Measurements from ENCODE around the gene TRHDE.

The TRHDE gene

DNA sequence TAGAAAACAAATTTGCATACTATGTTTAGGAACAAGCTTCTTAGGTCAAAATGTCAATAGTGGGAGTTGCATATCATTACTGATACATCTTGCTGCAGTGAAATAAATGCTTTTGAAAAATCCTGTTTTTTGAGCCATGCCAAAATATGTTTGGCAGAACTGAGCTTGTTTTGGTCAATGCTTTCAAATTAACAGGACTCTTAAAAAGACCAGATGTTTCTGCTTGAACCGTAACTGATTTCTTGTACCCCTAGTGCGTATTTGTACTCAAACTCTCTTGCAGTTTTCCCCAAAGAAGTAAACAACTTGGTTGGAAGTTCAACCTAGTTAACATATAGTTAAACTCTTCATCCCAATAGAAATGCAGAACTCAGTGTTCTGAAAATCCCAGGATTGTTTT lies 3.4 kb downstream of the TRHDE start:
- DNase-seq = no peak

DNA sequence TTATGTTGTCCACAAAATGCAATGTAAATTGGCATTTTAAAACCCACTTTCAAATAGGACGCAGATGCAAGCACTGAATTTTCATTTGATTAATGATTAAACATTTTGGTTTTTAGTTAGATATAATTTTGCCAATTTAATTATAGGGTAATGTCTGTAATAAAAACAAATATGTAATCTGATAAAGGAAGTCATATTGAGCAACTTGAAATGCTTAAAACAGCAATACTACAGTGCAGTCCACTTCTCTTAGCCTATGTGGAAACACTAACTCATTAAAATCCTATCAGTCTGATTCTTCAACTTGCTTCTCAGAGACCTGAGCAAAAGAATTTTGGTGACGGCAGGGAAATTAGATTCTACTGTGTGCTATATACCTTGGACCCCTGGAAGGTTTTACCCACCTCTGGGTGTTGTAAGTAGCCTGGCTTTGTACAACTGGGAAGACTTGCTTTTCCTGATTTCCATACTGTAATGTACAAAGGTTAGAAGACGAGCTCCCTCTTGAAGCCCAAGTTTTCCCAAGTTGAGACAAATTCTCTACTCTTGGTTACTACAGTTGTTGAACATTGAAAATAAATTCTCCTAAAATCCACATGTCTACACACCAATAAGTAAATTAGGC lies 4.1 kb downstream of the TRHDE start:
- no peak for DNase-seq

DNA sequence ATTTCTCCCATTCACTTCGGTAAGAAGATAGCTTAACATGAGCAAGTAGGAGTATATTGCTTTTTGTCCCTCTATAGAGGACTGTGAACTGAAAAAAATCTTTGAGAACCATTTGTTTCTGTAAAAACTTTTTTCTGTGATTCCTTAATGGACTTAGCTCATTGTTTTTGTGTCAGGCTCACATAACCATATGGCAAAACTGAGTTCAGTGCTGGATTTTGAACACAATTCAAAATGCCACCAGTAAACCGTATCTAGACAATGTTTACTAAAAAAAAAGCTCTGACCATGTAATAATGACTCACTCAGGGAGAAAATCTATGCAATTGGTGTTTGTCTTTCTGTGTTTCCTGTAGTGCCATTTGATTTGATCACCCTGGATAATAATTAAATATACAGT lies 5.2 kb downstream of the TRHDE start:
- no peak for DNase-seq

DNA sequence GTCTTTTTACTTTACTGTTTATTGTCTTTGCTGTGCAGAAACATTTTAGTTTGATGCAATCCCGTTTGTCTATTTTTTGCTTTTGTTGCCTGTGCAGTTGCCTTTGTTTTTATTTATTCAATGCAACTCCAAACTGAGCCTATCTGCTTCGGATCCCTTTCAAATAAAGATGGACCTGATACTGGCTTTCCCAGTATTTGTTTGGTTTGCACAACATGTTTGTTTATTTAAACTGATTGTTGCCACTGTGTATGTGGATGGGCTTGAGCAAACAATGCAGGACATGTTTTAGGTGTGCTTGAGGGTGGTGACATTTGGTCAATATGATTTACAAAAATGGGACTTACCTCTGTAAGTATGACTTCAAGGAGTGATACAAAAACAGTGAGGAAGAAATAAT lies 6.7 kb downstream of the TRHDE start:
- DNase-seq = no peak

DNA sequence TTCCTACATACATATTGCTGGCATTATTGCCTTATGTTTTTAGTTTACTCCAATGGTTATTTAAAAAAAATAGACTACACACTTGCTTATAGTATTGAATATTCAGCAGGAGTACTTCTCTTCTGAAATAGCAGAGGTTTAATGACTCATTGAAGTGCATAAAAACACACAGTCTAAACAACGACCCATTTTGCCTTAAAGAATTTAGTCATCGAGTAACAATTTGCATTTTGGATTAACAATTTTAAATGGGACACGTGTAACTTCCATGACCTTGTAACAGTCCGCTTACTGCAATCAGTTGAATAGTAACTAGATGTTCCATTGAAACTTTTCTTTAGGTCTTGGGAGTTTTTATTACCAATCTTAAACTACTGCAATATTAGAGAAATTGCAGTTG lies 9.0 kb downstream of the TRHDE start:
- DNase-seq = no peak

DNA sequence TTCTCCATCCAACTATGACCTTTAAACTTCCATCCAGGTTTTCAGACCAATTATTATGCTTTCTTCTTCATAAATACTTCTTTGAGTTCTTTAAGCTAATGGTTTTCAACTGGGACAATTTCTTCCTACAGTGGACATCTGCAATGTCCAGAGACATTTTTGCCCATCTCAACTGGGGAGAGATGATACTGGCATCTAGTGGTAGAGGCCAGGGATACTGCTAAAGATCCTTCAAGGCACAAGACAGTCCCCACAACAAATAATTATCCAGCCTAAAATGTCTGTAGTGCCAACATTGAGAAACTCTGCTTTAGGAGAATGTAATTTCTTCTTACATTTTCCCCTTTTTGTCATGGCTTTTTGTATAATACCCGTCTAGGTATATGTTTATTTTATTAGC lies 10.6 kb downstream of the TRHDE start:
- DNase-seq = no peak

DNA sequence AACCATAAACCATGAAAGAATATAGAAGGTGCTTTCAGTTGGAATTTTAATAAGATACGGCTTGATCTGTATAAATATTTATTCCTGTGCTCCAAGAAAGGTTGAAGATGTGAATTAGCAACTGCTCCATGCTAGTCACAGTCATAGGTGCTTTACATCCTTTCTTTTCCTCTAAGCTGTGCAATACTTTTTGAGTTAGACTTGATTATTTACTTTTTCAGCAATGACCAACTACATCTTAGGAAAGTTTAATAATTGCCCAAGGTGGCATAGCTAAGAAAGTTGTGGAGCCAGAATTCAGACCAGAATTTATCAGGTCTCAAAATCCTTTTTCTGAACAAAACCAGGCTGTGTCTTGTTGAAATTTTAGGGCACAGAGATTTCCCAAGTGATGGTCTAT lies 13.7 kb downstream of the TRHDE start:
- no peak for DNase-seq

DNA sequence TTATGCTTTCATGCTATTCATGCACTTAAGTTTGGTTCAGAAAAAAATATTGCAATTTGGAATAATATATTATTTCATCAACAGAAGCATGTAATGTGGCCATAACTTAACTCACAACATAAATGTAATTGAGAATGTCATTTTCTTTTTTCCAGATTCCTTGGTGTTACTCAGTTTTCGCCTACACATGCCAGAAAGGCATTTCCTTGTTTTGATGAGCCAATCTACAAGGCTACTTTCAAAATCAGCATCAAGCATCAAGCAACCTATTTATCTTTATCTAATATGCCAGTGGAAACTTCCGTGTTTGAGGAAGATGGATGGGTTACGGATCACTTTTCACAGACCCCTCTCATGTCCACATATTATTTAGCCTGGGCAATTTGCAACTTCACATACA lies 14.4 kb downstream of the TRHDE start:
- no peak for DNase-seq

DNA sequence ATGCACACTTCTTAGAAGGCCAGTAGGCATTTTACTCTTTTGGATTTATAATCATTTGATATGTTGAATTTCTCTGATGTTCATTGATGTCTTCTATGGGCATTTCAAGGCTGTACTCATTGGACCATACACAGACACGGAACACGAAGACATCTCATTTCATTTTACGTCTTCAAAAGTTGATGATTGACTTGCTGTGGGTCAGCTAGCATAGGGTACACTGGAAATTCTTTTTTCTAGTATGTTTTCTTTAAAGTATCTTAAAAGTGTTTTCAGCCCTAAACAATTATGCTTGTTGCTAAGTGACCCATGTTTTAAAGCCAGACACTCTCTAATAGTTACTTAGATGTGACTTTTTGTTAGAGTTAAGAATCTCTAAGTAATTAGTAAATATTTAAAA lies 16.3 kb downstream of the TRHDE start:
- no peak for DNase-seq

DNA sequence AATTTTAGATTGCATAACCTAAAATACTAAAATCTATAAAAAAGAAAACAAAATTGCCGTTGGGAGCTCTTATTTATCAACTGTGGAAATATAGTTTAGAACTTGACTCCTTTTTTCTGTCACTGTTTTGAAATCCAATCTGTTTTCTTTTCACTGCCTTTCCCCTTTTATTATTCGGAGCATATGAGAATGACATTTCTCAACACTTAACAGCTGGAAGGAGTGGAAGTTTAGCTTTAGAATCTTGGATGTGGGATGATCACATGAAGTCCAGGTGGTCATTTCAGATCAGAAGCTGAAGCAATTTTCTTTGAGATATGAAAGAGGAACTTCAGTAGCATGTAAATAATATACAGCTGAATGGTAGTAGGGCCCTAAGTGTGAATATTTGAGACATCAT lies 16.7 kb downstream of the TRHDE start:
- DNase-seq = no peak

DNA sequence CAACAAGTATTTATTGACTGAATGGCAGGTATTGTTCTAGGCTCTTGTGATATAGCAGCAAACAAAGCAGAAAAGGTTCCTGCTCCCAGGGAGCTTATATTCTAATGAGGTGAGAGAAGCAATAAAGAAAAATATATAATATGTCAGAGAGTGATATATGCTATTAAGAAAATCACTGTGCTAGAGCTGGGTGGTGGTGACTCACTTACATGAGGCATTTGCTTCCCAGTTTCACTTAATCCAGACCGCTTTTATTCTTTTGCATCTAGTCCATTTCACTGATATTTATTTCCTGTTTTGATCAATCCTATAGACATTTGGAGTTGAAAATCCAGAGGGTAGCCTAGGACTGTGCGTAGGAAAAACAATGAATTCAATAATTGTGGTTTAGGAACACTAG lies 17.5 kb downstream of the TRHDE start:
- DNase-seq = no peak

DNA sequence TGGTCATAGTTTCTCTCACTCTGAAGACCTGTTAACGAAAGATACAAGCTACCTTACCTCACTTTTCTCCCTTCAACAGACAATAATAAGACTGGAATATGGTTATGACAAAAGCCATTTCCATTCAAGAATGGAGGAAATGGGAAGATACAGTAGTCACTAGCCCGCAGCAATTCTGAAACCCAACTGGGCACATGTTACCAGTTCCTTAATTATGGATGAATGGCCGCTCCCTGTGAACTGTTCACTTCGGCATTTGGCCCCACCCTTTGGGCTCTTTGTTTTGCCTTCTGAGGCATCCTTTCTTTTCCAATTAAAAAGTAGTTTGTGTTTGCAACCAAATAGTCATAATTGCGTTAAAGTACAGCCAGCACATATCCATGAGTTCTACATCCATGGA lies 19.0 kb downstream of the TRHDE start:
- DNase-seq = no peak

DNA sequence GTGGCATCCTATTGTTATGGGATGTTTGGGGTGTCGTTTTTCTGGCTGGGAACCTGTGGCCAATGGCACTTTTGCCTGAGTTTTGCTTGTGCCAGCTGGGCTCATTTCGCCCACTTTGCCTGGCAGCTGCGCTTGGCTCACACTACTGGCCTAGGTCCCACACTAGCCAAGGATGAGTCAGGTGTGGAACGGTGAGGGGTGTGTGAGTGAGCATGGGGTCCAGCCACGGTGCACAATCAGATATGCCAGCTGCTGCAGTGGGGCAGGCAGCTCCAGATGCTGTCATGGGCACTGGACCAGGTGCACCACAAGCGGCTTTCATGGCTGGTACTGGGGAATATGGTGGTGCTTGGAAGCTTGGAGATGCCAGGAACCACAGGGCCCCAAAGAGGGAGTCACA lies 21.5 kb downstream of the TRHDE start:
- no peak for DNase-seq

DNA sequence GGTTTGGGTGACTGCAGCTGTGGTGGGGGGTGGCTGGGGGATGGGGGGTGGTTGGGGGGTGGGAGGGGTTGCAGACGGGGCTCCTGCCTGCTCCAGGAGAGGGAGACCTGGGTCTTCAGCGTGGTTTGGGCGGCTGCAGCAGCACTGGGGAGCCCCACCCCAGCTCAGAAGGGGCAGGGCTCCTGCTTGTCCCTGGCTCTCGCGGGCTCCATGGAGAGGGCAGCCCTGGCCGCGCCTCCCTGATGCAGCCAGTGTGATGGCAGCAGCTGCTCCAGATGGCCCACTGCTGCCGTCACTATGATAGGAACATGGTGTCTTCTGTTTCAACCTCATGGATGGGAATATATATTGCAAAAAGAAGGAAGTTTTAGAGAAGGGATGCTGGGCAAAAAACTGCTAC lies 22.9 kb downstream of the TRHDE start:
- DNase-seq = no peak

DNA sequence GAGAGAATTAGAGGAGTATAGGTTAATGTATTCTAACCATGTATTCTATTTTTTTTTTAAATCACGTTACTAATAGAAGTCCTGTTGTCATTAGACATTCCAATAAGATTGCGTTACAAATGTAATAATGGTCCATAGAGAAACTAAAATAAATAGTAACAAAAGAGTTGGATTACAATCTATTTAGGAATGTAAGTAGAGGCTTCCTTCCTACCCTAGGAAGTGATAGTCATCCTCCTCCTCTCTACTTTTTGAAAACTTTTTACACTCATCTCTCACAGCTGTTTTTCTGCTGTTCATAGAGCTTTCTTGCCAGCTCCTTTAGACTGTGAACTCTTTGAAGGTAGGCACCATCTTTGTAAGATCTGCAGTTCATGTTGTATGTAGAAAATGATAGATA lies 23.6 kb downstream of the TRHDE start:
- DNase-seq = no peak

DNA sequence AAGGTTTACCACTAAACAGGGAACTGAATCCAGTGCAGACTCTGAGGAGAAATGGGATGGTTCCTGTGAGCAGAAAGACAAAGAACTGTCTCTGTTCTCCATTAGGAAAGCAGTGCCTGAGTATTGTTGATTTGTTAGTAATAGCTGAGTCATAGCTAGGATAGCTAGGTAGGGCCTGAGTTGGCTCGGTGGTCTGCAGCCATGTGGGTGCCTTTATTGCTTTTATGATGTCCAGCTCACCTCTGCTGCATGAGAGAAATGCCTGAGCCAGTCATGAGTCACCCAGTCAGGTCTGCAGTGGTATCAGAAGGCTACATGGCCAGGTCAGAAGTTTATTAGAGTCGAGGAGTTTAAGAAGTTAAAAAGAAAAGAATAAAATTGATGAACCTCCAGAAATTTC lies 24.2 kb downstream of the TRHDE start:
- no peak for DNase-seq

DNA sequence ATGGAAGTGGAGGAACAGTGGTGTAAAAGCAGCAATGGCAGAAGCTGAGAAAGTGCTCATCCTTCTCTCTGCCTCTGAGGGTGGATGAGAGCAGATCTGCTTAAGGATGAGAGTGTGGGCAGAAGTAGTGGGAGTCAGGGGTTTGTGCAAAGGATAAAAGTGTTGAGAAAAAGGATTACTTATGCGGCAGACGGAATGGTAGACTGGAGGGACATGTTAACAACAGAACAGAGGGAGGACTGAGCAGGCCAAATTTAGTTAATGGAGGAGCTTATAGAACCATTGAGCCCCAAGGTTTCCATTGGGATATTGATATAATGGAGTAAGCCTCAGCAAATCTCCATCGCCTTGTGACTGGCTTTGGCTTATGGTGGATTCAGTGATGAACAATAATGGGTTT lies 25.5 kb downstream of the TRHDE start:
- no peak for DNase-seq

DNA sequence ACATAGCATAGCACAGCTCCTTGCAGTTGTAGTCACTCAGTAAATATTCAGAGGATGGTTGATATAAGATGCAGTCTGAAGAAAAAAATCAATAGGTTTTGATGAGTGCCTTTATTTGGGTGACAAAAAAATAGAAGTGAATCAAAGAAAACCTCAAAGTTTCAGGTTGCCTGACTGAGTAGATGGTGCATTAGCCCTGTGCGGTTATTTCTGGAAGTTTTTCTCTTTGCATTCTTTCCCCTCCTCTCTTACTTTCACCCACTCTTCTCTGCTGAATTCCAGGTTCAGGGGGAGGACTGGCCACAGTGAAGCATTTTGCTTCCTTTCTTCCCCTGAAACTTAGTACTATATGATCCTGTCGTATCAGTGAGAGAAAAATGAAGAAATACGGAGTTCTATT lies 28.6 kb downstream of the TRHDE start:
- DNase-seq = no peak

DNA sequence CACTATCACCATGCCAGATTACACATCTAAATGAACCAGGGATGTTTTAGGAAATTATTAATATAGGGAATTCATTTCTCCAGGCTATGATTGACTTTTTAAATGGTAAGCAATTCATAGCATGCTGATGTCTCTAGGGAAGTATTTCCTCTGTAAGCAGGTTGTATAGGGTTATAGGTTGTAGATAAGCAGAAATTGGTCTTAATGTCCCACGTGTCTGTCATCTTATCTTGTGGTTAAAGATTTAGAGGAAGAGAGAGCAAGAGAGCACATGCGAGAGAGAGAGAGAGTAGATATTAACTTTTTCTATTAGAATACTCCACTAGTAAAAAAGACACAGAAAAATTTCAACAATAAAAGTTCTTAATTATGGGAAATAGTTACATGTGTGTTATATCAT lies 32.6 kb downstream of the TRHDE start:
- DNase-seq = no peak

DNA sequence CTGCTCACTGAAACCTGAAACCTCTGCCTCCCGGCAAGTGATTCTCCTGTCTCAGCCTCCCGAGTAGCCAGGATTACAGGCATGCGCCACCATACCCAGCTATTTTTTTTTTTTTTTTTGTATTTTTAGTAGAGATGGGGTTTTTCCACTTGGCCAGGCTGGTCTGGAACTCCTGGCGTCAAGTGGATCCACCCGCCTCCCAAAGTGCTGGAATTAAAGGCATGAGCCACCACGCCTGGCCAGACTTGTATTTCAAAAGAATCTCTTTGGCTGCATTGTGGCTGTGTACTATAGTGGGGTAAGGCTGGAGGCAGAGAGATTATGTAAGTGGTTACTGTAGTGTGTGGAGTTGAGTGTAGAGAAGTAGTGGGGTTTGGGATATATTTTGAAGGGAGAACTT lies 35.1 kb downstream of the TRHDE start:
- no peak for DNase-seq

DNA sequence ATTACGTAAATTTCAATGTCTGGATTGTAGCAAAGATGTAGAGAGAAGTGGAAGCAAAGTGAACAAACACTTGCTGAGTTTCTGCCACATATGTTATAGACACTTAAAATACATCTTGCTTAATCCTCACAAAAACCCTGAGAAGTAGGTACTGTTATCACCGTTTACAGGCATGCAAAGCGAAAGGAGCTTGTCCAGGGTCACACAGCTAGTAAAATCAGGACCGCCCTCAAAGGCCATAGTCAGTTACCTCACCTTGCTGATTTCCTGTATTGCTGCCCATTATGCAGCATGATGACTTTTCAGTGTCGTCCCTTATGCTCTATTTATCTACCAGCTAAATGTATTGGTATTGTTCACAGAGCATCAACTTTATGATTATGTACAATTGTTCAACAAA lies 39.8 kb downstream of the TRHDE start:
- no peak for DNase-seq

DNA sequence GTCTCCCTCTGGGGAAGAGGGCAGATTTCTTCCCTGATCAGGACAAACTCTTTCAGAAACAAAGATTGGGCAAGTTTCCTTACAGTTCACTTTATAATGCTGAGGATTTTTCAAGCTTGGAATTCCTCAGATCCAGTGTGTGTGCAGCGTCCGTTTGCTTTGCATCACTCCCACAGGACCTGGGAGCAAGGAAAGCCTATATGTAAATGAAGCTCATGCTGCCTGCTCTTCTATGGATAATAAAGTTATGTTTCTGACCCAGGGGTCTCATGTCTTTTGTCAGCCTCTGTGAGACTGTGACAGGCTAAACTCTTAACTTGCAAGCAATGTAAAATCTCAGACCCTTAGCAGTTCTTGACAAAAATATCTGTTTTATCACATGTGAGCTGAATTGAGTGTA lies 41.6 kb downstream of the TRHDE start:
- DNase-seq = no peak

DNA sequence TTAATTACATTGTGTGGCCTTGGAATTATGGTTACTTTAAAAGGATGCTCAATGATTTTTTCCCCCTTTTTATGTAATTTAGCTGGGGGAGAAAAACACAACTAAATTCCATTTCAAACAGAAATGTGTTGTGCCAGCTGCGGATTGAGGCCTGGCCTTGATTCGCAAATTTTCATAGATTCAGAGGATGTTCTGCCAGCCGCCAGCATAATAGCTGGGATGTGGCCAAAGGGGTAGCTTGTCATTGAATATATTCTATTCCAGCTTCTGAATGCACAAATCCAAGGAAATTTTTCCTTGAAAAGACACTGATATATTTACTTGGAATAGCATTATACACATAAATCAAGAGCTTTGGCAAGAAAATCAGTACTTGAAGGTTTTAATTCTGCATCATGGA lies 43.7 kb downstream of the TRHDE start:
- no peak for DNase-seq

DNA sequence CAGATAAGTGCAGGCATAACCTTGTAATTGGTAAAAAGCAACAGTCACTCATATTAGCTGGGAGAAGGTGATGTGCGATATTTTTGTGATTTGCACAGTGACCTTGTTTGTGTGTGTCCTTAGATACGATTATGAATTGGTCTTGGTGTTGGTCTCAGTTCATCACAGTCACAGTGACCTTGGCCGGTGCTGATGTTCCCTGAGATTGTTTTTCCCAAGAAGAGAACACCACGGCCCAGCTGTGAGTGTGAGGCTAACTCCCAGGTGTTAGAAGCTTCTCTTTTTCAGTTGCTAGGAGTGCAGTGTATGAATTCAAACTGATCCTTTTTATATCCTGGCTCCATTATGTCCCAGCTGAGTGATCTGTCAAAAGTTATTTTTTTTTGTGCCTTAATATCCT lies 46.2 kb downstream of the TRHDE start:
- no peak for DNase-seq

DNA sequence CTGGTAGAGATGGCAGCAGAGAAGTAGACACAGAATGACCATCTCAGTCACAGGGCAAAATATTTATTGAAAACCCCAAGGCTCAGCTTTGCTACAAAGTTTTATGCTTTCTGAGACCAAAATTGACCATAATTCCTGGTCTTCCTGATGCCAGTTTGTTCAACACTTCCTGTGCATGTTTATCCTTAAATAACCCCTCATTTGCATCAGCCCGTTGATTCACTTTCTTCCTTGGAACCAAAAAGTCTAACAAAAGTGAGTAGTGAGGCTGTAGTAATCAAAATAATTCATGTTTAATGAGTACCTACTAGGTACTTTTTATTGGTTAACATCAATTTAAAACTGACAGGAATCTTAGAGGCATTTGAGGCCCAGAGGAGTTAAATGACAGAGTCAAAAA lies 51.7 kb downstream of the TRHDE start:
- DNase-seq = no peak

DNA sequence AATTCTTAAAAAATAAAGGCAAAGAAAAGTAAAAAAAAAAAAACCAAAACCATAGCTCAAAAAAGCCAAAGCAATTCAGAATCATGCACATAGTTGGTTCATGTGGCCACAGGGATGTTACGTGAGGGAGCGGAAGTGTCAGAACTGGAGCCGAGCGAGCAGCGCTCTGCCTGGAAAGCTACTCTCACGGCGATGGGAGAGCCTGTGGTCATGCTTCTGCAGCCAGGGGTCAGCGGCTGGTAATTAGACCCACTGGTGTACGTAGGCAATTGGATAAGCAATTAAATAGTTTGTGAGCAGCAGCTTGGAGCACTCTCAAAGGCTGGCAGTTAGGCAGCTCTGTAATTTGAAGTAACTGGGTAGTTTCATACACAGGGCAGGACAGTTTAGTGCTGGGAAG lies 58.1 kb downstream of the TRHDE start:
- DNase-seq = no peak
